Tibial artery (tissue), 4 donors: ENCODE results near the gene COPS6.

ENCODE experiments used
- DNase-seq, 2 donors: peaks; one replicate each; pipeline ENCODE4 v3.0.0-alpha.2; 2019
- H3K27ac ChIP-seq, 2 donors: fragments of 200-600 bp; sonication (generic) in 1 of 2; 1 replicate in 1 of 2; 2 replicates in 1 of 2; pipeline ENCODE4 v1.5.1; 2018 to 2019; ENCODE audit warnings: mild to moderate bottlenecking in 1 of 2
- H3K27me3 ChIP-seq, 2 donors: fragments of 200-600 bp; sonication (generic) in 1 of 2; one replicate each; pipeline versions ENCODE4 v1.5.1 to v1.6.0; 2016 to 2019
- H3K36me3 ChIP-seq, 3 donors: fragments of 200-600 bp; sonication (generic) in 2 of 3; one replicate each; pipeline ENCODE4 v1.5.1; 2016 to 2019; ENCODE audit warnings: mild to moderate bottlenecking in 2 of 3
- H3K4me1 ChIP-seq, 4 donors: fragments of 200-600 bp; sonication (generic) in 2 of 4; 1 replicate in 3 of 4; 2 replicates in 1 of 4; pipeline ENCODE4 v1.5.1; 2016 to 2019
- H3K4me3 ChIP-seq, 2 donors: fragments of 200-600 bp; sonication (generic) in 1 of 2; 1 replicate in 1 of 2; 2 replicates in 1 of 2; pipeline ENCODE4 v1.5.1; 2018 to 2019; ENCODE audit warnings: mild to moderate bottlenecking in 2 of 2
- H3K9me3 ChIP-seq, 3 donors: fragments of 200-600 bp; sonication (generic) in 1 of 3; one replicate each; pipeline ENCODE4 v1.5.1; 2016 to 2019
- intact Hi-C: fragments of 100-400 bp; cut with DNase I; formaldehyde crosslinking; loops from one replicate; pipeline ENCODE4 v1.15.0; 2023; ENCODE audit warnings: low total_unique reads
- TF ChIP-seq, protein P1 (sequence below), 2 experiments: fragments of 200-600 bp in 1 of 2; fragments of 450-650 bp in 1 of 2; IDR thresholded peaks; one replicate each; pipeline ENCODE4 v1.5.1; 2017 to 2019; ENCODE audit warnings: antibody characterized with exemption in 2 of 2, mild to moderate bottlenecking in 1 of 2, moderate library complexity in 1 of 2

COPS6 gene

DNA sequence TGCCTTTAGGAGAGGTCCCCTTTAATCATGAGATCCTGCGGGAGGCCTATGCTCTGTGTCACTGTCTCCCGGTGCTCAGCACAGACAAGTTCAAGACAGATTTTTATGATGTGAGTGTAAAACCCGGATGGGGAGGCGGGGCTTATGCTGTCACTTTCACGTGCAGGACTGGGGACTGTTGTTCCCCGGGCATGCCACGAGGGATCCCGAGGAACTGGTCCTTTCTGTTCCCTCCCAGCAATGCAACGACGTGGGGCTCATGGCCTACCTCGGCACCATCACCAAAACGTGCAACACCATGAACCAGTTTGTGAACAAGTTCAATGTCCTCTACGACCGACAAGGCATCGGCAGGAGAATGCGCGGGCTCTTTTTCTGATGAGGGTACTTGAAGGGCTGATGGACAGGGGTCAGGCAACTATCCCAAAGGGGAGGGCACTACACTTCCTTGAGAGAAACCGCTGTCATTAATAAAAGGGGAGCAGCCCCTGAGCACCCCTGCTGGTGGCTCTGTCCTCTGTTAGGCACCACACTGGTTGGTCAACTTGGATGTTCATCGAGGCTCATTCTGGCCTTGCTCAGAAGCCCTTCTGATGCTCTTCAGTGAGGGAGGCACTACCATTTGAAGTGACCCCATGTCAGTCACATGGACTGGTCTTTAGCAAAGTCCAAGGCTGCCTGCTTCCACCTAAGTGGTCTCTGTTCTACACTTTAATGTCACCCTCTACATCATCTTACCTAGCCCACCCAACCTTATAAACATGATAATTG lies 2.8 kb downstream of the COPS6 start:
- H3K27ac ChIP-seq, result no peak overlapping the region
- no peak overlapping the region for H3K4me3 ChIP-seq
- TF ChIP-seq, protein P1, sequence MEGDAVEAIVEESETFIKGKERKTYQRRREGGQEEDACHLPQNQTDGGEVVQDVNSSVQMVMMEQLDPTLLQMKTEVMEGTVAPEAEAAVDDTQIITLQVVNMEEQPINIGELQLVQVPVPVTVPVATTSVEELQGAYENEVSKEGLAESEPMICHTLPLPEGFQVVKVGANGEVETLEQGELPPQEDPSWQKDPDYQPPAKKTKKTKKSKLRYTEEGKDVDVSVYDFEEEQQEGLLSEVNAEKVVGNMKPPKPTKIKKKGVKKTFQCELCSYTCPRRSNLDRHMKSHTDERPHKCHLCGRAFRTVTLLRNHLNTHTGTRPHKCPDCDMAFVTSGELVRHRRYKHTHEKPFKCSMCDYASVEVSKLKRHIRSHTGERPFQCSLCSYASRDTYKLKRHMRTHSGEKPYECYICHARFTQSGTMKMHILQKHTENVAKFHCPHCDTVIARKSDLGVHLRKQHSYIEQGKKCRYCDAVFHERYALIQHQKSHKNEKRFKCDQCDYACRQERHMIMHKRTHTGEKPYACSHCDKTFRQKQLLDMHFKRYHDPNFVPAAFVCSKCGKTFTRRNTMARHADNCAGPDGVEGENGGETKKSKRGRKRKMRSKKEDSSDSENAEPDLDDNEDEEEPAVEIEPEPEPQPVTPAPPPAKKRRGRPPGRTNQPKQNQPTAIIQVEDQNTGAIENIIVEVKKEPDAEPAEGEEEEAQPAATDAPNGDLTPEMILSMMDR (IDR thresholded peaks at IDR 0.05), result no peak
- H3K36me3 ChIP-seq, result peaks cover 60 to 67% (median 63%) of the 10 kb centered on the region in 3 donors
- intact Hi-C loops, result no loop called here
- peaks cover 0 to 25% (median 12%) of the 10 kb centered on the region in 4 donors for H3K4me1 ChIP-seq
- DNase-seq, result no peak
- no peaks in the 10 kb centered on the region for H3K27me3 ChIP-seq
- H3K9me3 ChIP-seq, result no peaks in the 10 kb centered on the region

DNA sequence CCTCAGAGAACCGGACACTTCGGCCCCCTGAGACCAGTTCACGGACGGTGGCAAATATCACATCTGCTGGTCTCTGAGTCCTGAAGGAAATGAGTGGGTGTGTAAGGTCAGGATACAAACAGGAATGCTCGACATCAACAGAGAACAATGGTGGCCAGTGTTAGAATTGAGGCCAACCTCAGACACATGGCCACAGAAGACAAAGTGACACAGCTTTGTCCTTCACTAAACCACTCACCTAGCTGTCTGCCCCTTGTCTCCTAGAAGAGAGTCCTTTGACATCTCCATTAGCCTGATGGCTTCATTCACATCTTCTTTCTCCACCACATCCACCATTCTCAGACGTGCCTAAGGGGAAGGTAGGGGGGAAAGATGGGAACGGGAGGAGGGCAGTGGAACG lies 4.3 kb downstream of the COPS6 start:
- Histone ChIP-seq H3K9me3 (no peaks in the 10 kb centered on the region), H3K27ac (no peak overlapping the region), H3K27me3 (no peaks in the 10 kb centered on the region), H3K4me3 (no peak overlapping the region), H3K4me1 (peaks cover 0 to 24% (median 11%) of the 10 kb centered on the region in 4 donors), H3K36me3 (peaks cover 74 to 81% (median 77%) of the 10 kb centered on the region in 3 donors)
- TF ChIP-seq, protein P1 (IDR thresholded peaks at IDR 0.05), result no peak
- no peak for DNase-seq
- intact Hi-C loops, result no loop called here

DNA sequence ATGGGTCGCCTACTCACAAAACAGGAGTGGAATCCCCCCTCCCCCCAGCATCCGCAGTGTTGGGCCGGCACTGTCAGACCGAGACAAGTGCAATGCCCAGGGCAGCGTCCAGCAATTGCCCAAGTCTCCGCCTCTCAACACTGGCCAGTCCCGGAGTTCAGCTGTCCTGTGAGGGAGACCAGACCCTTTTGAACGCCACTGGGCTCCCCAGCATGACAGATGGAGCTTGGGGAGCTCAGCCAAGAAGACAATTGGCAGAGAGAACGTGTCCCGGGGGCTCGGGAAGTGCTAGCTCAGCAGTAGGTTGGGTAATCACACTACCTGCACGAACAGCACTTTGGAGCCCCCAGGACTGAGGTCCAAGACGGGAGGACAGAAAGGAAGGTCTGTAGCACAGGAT lies 4.7 kb downstream of the COPS6 start:
- no peak overlapping the region for H3K27ac ChIP-seq
- TF ChIP-seq, protein P1 (IDR thresholded peaks at IDR 0.05), result no peak
- H3K4me1 ChIP-seq, result peaks cover 0 to 19% (median 7%) of the 10 kb centered on the region in 4 donors
- no peaks in the 10 kb centered on the region for H3K27me3 ChIP-seq
- intact Hi-C loops, result no loop called here
- no peaks in the 10 kb centered on the region for H3K9me3 ChIP-seq
- peaks cover 79 to 86% (median 82%) of the 10 kb centered on the region in 3 donors for H3K36me3 ChIP-seq
- DNase-seq, result no peak
- H3K4me3 ChIP-seq, result no peak overlapping the region

DNA sequence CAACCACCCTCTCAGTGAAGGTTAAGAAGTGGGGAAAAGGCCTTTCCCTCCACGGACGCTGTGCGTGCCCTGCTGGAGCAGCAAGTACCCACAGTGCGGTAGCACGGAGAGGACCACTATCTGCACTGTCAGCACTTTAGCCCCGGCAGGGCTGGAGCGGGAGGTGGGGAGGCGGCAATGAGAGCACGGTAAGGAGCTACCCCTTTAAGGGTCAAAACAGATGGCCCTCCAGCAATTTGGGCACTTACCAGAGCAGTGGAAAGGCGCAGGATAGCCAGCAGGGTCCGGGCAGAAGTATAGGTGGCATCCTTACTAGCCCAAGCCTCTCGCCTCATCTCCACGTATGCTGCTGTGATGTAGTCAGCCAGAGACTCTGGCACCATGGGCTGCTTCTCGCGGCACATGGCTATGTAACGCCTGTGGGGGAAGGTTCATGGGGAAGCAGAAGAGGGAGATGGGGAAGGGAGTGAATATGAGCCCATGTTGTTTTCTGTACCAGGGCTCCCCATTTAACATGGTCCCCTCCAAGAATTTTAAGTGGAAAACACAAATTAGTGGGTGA lies 5.2 kb downstream of the COPS6 start:
- no peaks in the 10 kb centered on the region for H3K27me3 ChIP-seq
- peaks cover 84 to 91% (median 87%) of the 10 kb centered on the region in 3 donors for H3K36me3 ChIP-seq
- H3K4me1 ChIP-seq, result peaks cover 0 to 24% (median 8%) of the 10 kb centered on the region in 4 donors
- H3K27ac ChIP-seq, result no peak overlapping the region
- DNase-seq, result no peak
- H3K4me3 ChIP-seq, result no peak overlapping the region
- intact Hi-C loops, result no loop called here
- H3K9me3 ChIP-seq, result no peaks in the 10 kb centered on the region
- TF ChIP-seq, protein P1 (IDR thresholded peaks at IDR 0.05), result no peak

DNA sequence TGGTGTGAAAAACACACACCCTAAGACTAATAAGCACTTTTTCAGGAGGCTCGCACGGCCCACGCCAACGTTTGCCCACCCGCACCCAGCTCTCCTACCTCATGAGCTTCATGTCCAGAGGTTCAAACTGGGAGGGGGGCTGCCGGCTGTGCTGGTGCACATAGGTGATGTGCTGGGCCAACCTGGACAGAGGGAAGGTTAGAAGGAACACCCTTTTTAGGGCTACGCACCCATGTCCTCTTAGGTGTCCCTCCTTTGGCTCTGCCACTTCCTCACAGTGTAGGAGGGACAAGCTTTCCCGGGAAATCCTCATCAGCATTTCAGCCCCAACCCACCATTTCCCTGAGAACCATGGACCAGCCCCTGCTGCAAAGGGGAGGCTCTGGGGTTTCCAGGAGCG lies 6.5 kb downstream of the COPS6 start:
- Histone ChIP-seq H3K27ac (no peak overlapping the region), H3K9me3 (no peaks in the 10 kb centered on the region), H3K4me1 (peaks cover 0 to 24% (median 11%) of the 10 kb centered on the region in 4 donors), H3K4me3 (no peak overlapping the region), H3K36me3 (peaks cover 87 to 93% (median 92%) of the 10 kb centered on the region in 3 donors), H3K27me3 (no peaks in the 10 kb centered on the region)
- TF ChIP-seq, protein P1 (IDR thresholded peaks at IDR 0.05), result no peak
- intact Hi-C loops, result no loop called here
- DNase-seq, result no peak
